ENCODE measurements around the gene TFCP2L1.

TFCP2L1 gene

GRCh38 chr2:121239471-121239870 lies 45.5 kb downstream of the TFCP2L1 start:
- DNase-seq (ENCODE audit: low read depth in 2 of 2) = no peak
- TF ChIP-seq, protein P1, sequence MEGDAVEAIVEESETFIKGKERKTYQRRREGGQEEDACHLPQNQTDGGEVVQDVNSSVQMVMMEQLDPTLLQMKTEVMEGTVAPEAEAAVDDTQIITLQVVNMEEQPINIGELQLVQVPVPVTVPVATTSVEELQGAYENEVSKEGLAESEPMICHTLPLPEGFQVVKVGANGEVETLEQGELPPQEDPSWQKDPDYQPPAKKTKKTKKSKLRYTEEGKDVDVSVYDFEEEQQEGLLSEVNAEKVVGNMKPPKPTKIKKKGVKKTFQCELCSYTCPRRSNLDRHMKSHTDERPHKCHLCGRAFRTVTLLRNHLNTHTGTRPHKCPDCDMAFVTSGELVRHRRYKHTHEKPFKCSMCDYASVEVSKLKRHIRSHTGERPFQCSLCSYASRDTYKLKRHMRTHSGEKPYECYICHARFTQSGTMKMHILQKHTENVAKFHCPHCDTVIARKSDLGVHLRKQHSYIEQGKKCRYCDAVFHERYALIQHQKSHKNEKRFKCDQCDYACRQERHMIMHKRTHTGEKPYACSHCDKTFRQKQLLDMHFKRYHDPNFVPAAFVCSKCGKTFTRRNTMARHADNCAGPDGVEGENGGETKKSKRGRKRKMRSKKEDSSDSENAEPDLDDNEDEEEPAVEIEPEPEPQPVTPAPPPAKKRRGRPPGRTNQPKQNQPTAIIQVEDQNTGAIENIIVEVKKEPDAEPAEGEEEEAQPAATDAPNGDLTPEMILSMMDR (IDR thresholded peaks at IDR 0.05; ENCODE audit: low read depth, low read length) = no peak
- no peak overlapping the region for H3K4me3 ChIP-seq (replicated peaks in 1 of 2; ENCODE audit: low read depth in 2 of 2, low read length in 2 of 2)

DNA sequence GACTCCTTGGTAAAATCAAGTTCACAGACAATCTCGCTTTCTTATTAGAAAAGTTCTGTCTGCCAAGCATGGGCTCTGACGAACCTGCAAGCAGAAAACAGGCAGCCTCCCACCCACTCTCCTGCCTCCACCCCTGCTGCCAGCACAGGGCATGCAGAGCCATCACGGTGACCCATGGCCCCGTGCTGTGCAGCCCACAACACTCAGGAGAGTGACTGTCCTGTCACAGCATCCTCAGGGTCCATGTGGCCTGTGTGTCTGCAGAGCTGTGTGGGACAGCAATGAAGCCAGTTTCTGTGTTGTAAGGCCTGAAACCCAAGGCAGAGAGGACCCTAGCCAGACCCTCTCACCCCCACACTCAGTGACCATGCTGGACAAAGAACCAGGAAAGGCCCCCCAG lies 46.2 kb downstream of the TFCP2L1 start:
- H3K4me3 ChIP-seq (replicated peaks in 1 of 2; ENCODE audit: low read depth in 2 of 2, low read length in 2 of 2) = no peak overlapping the region
- no peak for DNase-seq (ENCODE audit: low read depth in 2 of 2)
- TF ChIP-seq, protein P1 (IDR thresholded peaks at IDR 0.05; ENCODE audit: low read depth, low read length) = no peak

DNA sequence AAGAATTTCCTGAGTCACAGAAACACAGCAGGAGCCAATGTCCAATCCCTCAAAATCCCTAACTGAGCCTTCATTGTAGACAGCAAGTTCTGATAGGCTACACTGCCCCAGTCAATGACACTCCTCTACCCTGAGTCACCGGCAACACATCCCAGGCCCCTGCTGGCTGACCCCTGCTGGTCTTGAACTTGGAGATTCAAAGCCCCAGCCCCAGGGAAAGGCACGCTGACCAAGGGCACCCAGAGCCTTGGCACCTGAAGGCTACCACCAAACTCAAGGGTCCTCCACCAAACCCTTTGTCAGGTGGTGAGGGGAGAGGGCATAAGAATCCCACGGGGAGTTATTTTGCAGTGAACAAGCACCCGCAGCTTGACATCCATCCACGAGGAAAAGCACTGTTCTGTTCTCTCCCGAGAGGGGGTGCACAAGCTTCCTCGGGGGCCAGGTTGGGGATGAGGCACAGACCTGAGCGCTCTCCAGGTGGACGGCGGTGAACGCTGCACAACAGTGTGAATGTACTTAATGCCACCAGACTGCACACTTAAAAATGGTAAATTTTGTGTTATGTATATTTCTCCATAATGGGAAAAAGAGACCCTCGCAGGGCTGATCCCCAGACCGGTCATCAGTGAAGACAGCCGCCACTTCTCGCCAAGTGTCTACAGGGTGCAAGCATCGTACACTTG lies 46.9 kb downstream of the TFCP2L1 start:
- no peak overlapping the region for H3K4me3 ChIP-seq (replicated peaks in 1 of 2; ENCODE audit: low read depth in 2 of 2, low read length in 2 of 2)
- peak in 1 of 2 donors; percentile 2 for DNase-seq (ENCODE audit: low read depth in 2 of 2)
- TF ChIP-seq, protein P1 (IDR thresholded peaks at IDR 0.05; ENCODE audit: low read depth, low read length) = no peak

DNA sequence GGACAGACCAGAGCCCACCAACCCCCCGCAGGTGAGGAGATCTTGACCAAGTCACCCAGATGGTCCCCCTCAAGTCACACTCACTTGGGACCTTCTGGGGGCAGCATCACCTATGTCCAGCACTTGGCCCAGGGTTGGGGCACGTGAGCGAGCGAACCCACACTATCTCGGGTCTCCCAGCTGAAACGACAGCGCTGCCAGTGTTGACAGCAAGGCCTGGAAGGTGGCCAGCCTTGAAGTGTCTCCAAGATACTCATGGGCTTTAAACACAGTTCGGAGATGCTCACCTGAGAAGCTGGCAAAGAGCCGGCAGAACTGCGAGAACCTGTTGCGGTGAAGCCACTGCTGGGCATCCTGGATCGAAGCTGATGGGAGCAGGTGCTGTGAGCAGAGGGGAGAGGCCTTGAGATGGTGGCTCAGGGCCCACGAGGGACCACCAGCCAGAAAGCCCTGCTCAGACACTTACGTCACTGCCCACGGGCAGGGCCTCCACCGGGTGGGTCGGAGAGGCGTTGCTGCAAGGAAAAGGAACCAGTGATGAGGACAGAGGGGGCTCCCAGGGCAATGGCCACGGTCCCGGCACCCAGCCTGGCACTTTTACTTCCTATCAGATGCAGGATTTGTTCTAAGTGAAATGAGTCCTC lies 47.5 kb downstream of the TFCP2L1 start:
- TF ChIP-seq, protein P1 (IDR thresholded peaks at IDR 0.05; ENCODE audit: low read depth, low read length) = no peak
- no peak overlapping the region for H3K4me3 ChIP-seq (replicated peaks in 1 of 2; ENCODE audit: low read depth in 2 of 2, low read length in 2 of 2)

DNA sequence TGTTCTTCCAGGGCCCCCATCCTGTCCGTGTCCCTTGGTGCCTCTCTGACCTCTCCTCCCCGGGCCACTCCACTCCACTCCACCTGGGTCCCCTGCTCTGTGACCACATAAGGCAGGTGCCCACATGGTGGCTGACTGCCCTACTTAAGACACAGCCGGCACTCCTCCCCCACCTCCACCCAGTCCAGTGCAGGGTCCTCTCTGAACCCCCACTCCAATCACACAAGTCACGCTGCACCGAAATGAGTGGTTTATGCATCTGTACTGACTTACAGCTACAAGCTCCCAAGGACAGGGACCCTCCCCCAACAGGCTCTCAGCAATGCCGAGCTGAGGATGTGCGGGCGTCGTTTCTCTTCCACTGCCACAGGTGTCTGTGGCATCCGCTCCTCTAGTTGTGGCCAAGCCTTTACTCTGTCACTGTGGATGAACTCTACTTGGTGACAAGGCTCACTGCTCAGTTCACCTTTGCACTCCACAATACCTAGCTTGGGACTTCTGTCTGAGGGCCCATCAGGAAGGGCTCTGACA lies 48.3 kb downstream of the TFCP2L1 start:
- no peak for DNase-seq (ENCODE audit: low read depth in 2 of 2)
- TF ChIP-seq, protein P1 (IDR thresholded peaks at IDR 0.05; ENCODE audit: low read depth, low read length) = no peak
- H3K4me3 ChIP-seq (replicated peaks in 1 of 2; ENCODE audit: low read depth in 2 of 2, low read length in 2 of 2) = no peak overlapping the region

More for the DNA sequence above, 47.5 kb downstream of the TFCP2L1 start:
- DNase-seq (ENCODE audit: low read depth in 2 of 2) = no peak

DNA sequence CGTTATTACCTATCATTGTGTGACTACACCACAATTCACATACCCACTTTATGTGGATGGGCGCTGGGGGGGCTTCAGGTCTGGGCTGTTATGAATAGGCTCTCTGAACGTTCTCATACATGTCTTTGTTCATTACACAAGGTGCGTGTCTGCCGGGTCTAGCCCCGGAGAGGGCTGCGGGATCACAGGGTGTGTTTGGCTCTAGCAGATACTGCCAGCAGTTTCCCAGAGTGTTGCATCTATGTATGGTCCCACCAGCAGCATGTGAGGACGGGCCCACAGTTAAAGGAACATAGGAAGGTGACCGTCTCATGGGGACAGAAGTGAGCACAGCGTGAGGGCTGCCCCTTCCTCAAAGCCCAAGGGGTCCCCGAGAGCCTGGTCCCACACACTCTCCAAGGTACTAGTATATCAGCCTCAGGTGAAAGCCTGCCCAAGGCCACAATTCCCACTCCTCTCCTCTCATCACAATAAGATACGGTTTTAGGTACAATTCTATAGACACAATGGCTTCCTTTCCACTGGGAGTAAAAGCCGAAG lies 48.8 kb downstream of the TFCP2L1 start:
- TF ChIP-seq, protein P1 (IDR thresholded peaks at IDR 0.05; ENCODE audit: low read depth, low read length) = no peak

More for the DNA sequence above, 48.8 kb downstream of the TFCP2L1 start:
- DNase-seq (ENCODE audit: low read depth in 2 of 2) = no peak
- H3K4me3 ChIP-seq (replicated peaks in 1 of 2; ENCODE audit: low read depth in 2 of 2, low read length in 2 of 2) = no peak overlapping the region
